Bronchial epithelial cell (primary cell): ENCODE data around the gene IKZF1. TPM values are rescaled to one million over a fixed set of nuclear protein-coding genes. Genes with fewer than 3 reads are reported as not detected.

Experiments
- DNase-seq: peaks from one replicate; pipeline ENCODE4 v3.0.0-alpha.2; 2010; ENCODE audit warnings: low read depth
- FAIRE-seq: peaks from 2 replicates; lab custom pipeline; 2011; peaks lifted over from hg19 to GRCh38; lab: Jason Lieb, UNC
- H3K27me3 ChIP-seq: 2 replicates; pipeline ENCODE4 v1.5.1; 2011; ENCODE audit warnings: low read length; ENCODE audit not compliant: control insufficient read depth, insufficient read depth
- H3K36me3 ChIP-seq: 2 replicates; pipeline ENCODE4 v1.5.1; 2011; ENCODE audit warnings: low read length; ENCODE audit not compliant: control insufficient read depth, insufficient read depth
- H3K4me3 ChIP-seq: 2 replicates; pipeline ENCODE4 v1.5.1; 2011; ENCODE audit warnings: mild to moderate bottlenecking, low read depth, low read length, control low read depth
- CTCF ChIP-seq: IDR thresholded peaks from 2 replicates; pipeline ENCODE4 v1.5.1; 2011; ENCODE audit warnings: mild to moderate bottlenecking, moderate library complexity, low read length, control low read depth, inconsistent platforms; ENCODE audit not compliant: insufficient read depth, severe bottlenecking
- total RNA-seq: library from RNA; depleted of rRNA; stranded (reverse); fragments of >200 nt; gene quantifications from 2 replicates; pipeline ENCODE4 v1.2.1, GENCODE V29; 2014

Gene IKZF1
- total RNA-seq, 1 donor from 2014 or later: not detected

- DNase-seq (no peak), FAIRE-seq (no peak)
- H3K36me3 ChIP-seq: no peaks in the 10 kb centered on the region
- H3K4me3 ChIP-seq: no peak overlapping the region
- no peak for TF ChIP-seq CTCF
- H3K27me3 ChIP-seq: no peaks in the 10 kb centered on the region
Measured at GRCh38 chr7:50276483-50276882, 28.0 kb upstream of the IKZF1 start.

DNA sequence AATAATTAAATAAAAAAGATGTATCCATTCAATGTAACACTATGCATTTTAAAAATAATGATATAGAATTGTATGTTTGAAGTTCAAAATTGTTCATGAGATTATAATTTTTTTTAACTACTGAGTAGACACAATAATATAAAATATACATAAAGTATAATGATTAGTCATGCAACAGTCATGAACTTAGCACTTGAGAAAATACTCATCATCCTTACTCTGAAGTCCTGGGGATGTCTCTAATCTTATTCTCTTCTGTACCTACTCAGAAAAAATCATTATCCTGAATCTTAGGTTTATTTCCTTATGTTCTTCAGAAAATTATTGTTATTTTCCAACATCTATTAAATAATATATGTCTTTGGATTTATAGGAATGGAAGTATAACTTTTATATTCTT, 26.4 kb upstream of the IKZF1 start:
- H3K4me3 ChIP-seq: no peak overlapping the region
- TF ChIP-seq CTCF: no peak
- H3K27me3 ChIP-seq: no peaks in the 10 kb centered on the region
- no peak for FAIRE-seq
- no peaks in the 10 kb centered on the region for H3K36me3 ChIP-seq
- DNase-seq: peak; percentile 4

GRCh38 chr7:50281680-50282445, 22.7 kb upstream of the IKZF1 start:
- no peaks in the 10 kb centered on the region for H3K27me3 ChIP-seq
- DNase-seq: no peak
- FAIRE-seq: no peak
- no peak overlapping the region for H3K4me3 ChIP-seq
- TF ChIP-seq CTCF: no peak
- H3K36me3 ChIP-seq: no peaks in the 10 kb centered on the region

DNA sequence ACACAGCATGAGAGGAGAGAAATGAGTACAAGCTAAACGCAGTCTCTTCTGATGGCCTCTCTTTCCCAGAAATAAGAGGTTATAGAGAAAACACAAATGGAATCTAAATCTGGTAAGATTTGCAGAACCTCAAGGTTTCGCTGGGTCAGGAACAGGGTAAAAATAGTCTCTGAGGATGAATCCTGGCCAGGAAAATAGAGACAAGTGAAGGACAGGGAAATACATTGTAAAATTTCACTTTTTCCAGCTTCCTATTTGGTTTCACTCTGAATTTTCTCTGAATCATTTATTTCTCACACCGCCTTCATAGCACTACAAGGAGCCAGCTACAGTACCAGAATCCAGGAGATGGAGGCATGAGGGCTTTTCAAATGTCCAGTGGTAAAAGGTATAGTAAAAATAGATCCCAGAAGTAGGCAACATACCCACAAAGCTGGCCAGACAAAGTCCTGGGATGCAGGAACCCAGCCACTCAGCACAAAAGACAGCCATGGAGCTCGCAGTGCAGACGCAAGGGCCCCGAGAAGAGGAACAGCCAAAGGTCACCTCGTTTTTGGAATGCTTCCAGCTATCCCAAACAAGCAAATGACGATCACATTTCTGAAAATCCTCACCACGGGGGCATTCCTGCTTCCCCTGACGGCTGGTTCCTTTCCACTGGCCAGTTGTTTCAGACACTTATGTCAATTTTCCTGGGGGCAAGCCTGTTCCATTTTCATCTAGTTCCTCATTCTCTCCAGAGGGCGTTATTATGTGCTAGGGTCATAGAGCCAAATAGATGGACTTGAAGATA, 21.5 kb upstream of the IKZF1 start:
- DNase-seq: no peak
- FAIRE-seq: no peak
- Histone ChIP-seq H3K36me3 (no peaks in the 10 kb centered on the region), H3K27me3 (no peaks in the 10 kb centered on the region), H3K4me3 (no peak overlapping the region)
- TF ChIP-seq CTCF: no peak

DNA sequence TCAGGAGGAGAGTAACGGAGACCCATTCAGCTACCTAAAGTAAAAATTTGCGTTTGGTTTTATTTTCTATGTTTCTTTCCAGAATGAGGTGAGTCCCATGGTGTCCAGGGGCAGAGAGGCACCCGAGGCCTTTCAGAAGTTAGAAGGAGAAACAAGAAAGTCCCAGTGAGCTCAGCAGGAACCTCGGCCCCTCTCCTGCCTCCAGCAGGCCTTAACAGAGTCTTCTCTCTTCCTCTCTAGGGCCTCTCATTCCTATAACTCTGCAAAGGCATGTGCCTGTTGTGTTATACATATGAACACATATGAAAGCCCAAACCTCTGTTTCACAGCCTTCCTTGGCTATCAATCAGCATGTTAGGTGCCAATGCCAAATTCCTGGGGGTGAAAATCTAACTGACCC, 20.8 kb upstream of the IKZF1 start:
- Histone ChIP-seq H3K4me3 (no peak overlapping the region), H3K36me3 (no peaks in the 10 kb centered on the region), H3K27me3 (no peaks in the 10 kb centered on the region)
- TF ChIP-seq CTCF: no peak
- DNase-seq: no peak
- no peak for FAIRE-seq
